ENCODE data around the gene PLPPR5. TPM values are rescaled to one million over a fixed set of nuclear protein-coding genes. Genes with fewer than 3 reads are reported as not detected.

Gene PLPPR5
- total RNA-seq, 6 donors from 2014 or later: 0.33 TPM; not detected in 5

GRCh38 chr1:98931128-98931835 lies 73.4 kb downstream of the PLPPR5 start:
- Histone ChIP-seq H3K4me3 (no peak overlapping the region), H3K36me3 (no peaks in the 10 kb centered on the region), H3K27me3 (no peaks in the 10 kb centered on the region), H3K27ac (no peak overlapping the region), H3K4me1 (no peaks in the 10 kb centered on the region), H3K9me3 (no peaks in the 10 kb centered on the region)
- 43 to 59% methylated on average over 8 of the region's 8 CpGs for WGBS, 2 donors
- no peak for TF ChIP-seq POLR2AphosphoS5 (IDR thresholded peaks at IDR 0.05)
- TF ChIP-seq POLR2A (IDR thresholded peaks at IDR 0.05): no peak
- no peak for TF ChIP-seq CTCF (IDR thresholded peaks at IDR 0.05)
- no peak for TF ChIP-seq EP300 (IDR thresholded peaks at IDR 0.05)
- DNase-seq (peak in 1 of 2 donors; percentile 23), ATAC-seq (ENCODE audit: low FRiP score in 2 of 2) (no peak)

GRCh38 chr1:98929437-98929836 lies 75.2 kb downstream of the PLPPR5 start:
- H3K4me1 ChIP-seq: no peaks in the 10 kb centered on the region
- H3K27me3 ChIP-seq: no peaks in the 10 kb centered on the region
- no peak overlapping the region for H3K4me3 ChIP-seq
- TF ChIP-seq CTCF (IDR thresholded peaks at IDR 0.05) (no peak), EP300 (IDR thresholded peaks at IDR 0.05) (no peak), POLR2AphosphoS5 (IDR thresholded peaks at IDR 0.05) (no peak), POLR2A (IDR thresholded peaks at IDR 0.05) (no peak)
- 42 to 63% methylated on average over 1 of the region's 1 CpG for whole genome bisulfite sequencing, 2 donors
- no peaks in the 10 kb centered on the region for H3K36me3 ChIP-seq
- H3K27ac ChIP-seq: no peak overlapping the region
- no peak for ATAC-seq (ENCODE audit: low FRiP score in 2 of 2)
- H3K9me3 ChIP-seq: no peaks in the 10 kb centered on the region
- DNase-seq: no peak

GRCh38 chr1:98926597-98926996 lies 78.1 kb downstream of the PLPPR5 start:
- no peak overlapping the region for H3K4me3 ChIP-seq
- no peak overlapping the region for H3K27ac ChIP-seq
- H3K36me3 ChIP-seq: no peaks in the 10 kb centered on the region
- no peaks in the 10 kb centered on the region for H3K27me3 ChIP-seq
- no peak for TF ChIP-seq POLR2A (IDR thresholded peaks at IDR 0.05)
- TF ChIP-seq EP300 (IDR thresholded peaks at IDR 0.05): no peak
- TF ChIP-seq CTCF (IDR thresholded peaks at IDR 0.05): no peak
- no peak for TF ChIP-seq POLR2AphosphoS5 (IDR thresholded peaks at IDR 0.05)
- DNase-seq (no peak), ATAC-seq (ENCODE audit: low FRiP score in 2 of 2) (no peak)
- WGBS, 2 donors: 73 to 77% methylated on average over 4 of the region's 4 CpGs
- H3K4me1 ChIP-seq: no peaks in the 10 kb centered on the region
- no peaks in the 10 kb centered on the region for H3K9me3 ChIP-seq

GRCh38 chr1:98924977-98925376 lies 79.7 kb downstream of the PLPPR5 start:
- Histone ChIP-seq H3K9me3 (no peaks in the 10 kb centered on the region), H3K36me3 (no peaks in the 10 kb centered on the region), H3K27ac (no peak overlapping the region), H3K27me3 (no peaks in the 10 kb centered on the region), H3K4me3 (no peak overlapping the region), H3K4me1 (no peaks in the 10 kb centered on the region)
- TF ChIP-seq CTCF (IDR thresholded peaks at IDR 0.05) (no peak), POLR2A (IDR thresholded peaks at IDR 0.05) (no peak), POLR2AphosphoS5 (IDR thresholded peaks at IDR 0.05) (no peak), EP300 (IDR thresholded peaks at IDR 0.05) (no peak)
- ATAC-seq (ENCODE audit: low FRiP score in 2 of 2) (no peak), DNase-seq (no peak)
- 81 to 89% methylated on average over 1 of the region's 1 CpG for WGBS, 2 donors

- TF ChIP-seq EP300 (IDR thresholded peaks at IDR 0.05): no peak
- TF ChIP-seq CTCF (IDR thresholded peaks at IDR 0.05): no peak
- TF ChIP-seq POLR2AphosphoS5 (IDR thresholded peaks at IDR 0.05): no peak
Observed at GRCh38 chr1:98923667-98924066, 81.0 kb downstream of the PLPPR5 start.

More at GRCh38 chr1:98923667-98924066, 81.0 kb downstream of the PLPPR5 start:
- H3K27ac ChIP-seq: no peak overlapping the region
- no peaks in the 10 kb centered on the region for H3K27me3 ChIP-seq
- ATAC-seq (ENCODE audit: low FRiP score in 2 of 2): no peak
- 75 to 85% methylated on average over 4 of the region's 4 CpGs for WGBS, 2 donors
- H3K4me3 ChIP-seq: no peak overlapping the region
- H3K36me3 ChIP-seq: no peaks in the 10 kb centered on the region
- H3K4me1 ChIP-seq: no peaks in the 10 kb centered on the region
- DNase-seq: no peak
- no peaks in the 10 kb centered on the region for H3K9me3 ChIP-seq

Data from upper lobe of left lung (tissue), 6 donors.